Measurements from ENCODE around the gene GRIK3.

Gene GRIK3

GRCh38 chr1:36807262-36807661 is 227.1 kb downstream of the GRIK3 start:
- FAIRE-seq: no peak

GRCh38 chr1:36805979-36806640 is 228.2 kb downstream of the GRIK3 start:
- no peak for FAIRE-seq

- no peak for FAIRE-seq
Observed at GRCh38 chr1:36804669-36805314, 229.5 kb downstream of the GRIK3 start.

- FAIRE-seq: no peak
Observed at GRCh38 chr1:36803868-36804570, 230.3 kb downstream of the GRIK3 start.

- no peak for FAIRE-seq
Observed at GRCh38 chr1:36802018-36802417, 232.3 kb downstream of the GRIK3 start.

- no peak for FAIRE-seq
Observed at GRCh38 chr1:36797761-36798160, 236.6 kb downstream of the GRIK3 start.

- no peak for FAIRE-seq
Observed at GRCh38 chr1:36796733-36797132, 237.6 kb downstream of the GRIK3 start.

GRCh38 chr1:36796106-36796590 is 238.2 kb downstream of the GRIK3 start:
- no peak for FAIRE-seq

GRCh38 chr1:36794460-36794859 is 239.9 kb downstream of the GRIK3 start:
- no peak for FAIRE-seq

GRCh38 chr1:36793452-36793851 is 240.9 kb downstream of the GRIK3 start:
- no peak for FAIRE-seq

- FAIRE-seq: no peak
Observed at GRCh38 chr1:36792292-36792691, 242.0 kb downstream of the GRIK3 start.

GRCh38 chr1:36790191-36790590 is 244.1 kb downstream of the GRIK3 start:
- FAIRE-seq: no peak

GRCh38 chr1:36789535-36789934 is 244.8 kb downstream of the GRIK3 start:
- no peak for FAIRE-seq

GRCh38 chr1:36787312-36787913 is 246.9 kb downstream of the GRIK3 start:
- no peak for FAIRE-seq

GRCh38 chr1:36786425-36786824 is 247.9 kb downstream of the GRIK3 start:
- FAIRE-seq: no peak

- FAIRE-seq: no peak
Observed at GRCh38 chr1:36784147-36784859, 250.0 kb downstream of the GRIK3 start.

GRCh38 chr1:36783475-36783874 is 250.8 kb downstream of the GRIK3 start:
- FAIRE-seq: no peak

- no peak for FAIRE-seq
Observed at GRCh38 chr1:36782785-36783184, 251.5 kb downstream of the GRIK3 start.

GRCh38 chr1:36782085-36782484 is 252.2 kb downstream of the GRIK3 start:
- no peak for FAIRE-seq

GRCh38 chr1:36781098-36781497 is 253.2 kb downstream of the GRIK3 start:
- no peak for FAIRE-seq

GRCh38 chr1:36778740-36779139 is 255.6 kb downstream of the GRIK3 start:
- no peak for FAIRE-seq

GRCh38 chr1:36776948-36777831 is 257.1 kb downstream of the GRIK3 start:
- FAIRE-seq: no peak

Measured in G401.6 (cell line).